SK-N-SH treated with all-trans-retinoic acid at 6 μM for 48 hours (cell line): ENCODE measurements around the gene GPHN.

Source experiments
- ESRRG ChIP-seq: fragments of 250-450 bp; sonication (Bioruptor Pico); IDR thresholded peaks from 2 replicates; pipeline ENCODE4 v1.6.1; 2021; ENCODE audit warnings: mild to moderate bottlenecking
- GLIS3 ChIP-seq: fragments of 250-450 bp; sonication (Bioruptor Pico); IDR thresholded peaks from 2 replicates; pipeline ENCODE4 v1.5.0; 2020; ENCODE audit warnings: mild to moderate bottlenecking, moderate library complexity
- RARB ChIP-seq: fragments of 250-450 bp; sonication (Bioruptor Pico); IDR thresholded peaks from 2 replicates; pipeline ENCODE4 v1.8.0; 2021; ENCODE audit warnings: mild to moderate bottlenecking, moderate library complexity
- ZNF8 ChIP-seq: fragments of 450-650 bp; formaldehyde crosslinking; IDR thresholded peaks from 2 replicates; pipeline ENCODE4 v1.5.0; 2020; ENCODE audit warnings: mild to moderate bottlenecking, moderate library complexity
- TF ChIP-seq, protein P1 (sequence below): fragments of 250-450 bp; sonication (Bioruptor Pico); IDR thresholded peaks from 2 replicates; pipeline ENCODE4 v1.8.0; 2020; ENCODE audit warnings: mild to moderate bottlenecking, moderate library complexity, borderline replicate concordance

DNA sequence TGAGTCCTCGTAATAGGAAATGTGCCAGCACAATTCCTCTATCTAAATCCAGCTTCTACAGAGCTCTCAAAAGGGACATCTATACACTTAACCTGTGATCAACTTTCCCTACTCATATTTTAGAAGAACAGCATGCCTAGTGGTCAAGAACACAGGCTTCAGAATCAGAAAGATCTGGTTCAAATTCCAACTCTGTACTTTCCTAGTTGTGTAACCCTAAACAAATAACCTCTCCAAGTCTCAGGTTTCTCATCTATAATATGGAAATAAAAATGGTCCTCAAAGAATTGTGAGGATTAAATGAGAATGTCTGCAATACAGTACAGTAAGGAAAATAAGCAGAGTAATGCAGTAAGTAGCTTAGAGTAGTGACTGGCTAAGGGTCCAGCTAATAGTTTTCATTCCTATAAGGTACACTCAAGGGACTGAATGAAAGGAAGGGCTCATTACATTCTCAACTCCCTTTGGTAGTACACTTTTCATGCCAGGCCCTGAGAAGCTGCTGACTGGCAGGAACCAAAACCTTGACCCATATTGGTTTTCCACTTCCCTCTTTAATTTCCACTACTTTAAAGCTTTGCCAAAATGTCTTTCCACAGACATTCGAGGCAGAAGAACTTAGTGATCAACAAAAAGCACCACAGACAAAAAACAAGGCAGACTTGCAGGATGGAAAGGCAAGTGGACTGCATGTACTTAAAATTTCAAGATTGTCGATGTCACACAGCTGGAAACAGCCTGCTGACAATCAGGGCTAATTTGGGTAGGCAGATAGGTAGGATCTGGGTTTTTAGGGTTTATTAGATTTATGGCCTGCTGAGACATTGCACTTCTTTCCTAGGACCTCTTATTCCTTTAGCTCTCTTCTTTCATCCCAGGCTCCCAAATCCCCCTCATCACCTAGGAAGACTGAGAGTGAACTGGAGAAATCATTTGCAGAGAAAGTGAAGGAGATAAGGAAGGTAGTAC is 17.5 kb upstream of the GPHN start:
- TF ChIP-seq, protein P1, sequence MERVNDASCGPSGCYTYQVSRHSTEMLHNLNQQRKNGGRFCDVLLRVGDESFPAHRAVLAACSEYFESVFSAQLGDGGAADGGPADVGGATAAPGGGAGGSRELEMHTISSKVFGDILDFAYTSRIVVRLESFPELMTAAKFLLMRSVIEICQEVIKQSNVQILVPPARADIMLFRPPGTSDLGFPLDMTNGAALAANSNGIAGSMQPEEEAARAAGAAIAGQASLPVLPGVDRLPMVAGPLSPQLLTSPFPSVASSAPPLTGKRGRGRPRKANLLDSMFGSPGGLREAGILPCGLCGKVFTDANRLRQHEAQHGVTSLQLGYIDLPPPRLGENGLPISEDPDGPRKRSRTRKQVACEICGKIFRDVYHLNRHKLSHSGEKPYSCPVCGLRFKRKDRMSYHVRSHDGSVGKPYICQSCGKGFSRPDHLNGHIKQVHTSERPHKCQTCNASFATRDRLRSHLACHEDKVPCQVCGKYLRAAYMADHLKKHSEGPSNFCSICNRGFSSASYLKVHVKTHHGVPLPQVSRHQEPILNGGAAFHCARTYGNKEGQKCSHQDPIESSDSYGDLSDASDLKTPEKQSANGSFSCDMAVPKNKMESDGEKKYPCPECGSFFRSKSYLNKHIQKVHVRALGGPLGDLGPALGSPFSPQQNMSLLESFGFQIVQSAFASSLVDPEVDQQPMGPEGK, result no peak
- TF ChIP-seq ZNF8 (no peak), GLIS3 (CRISPR knock-in tag) (no peak), ESRRG (CRISPR knock-in tag) (no peak), RARB (CRISPR knock-in tag) (no peak)
